Stimulated activated CD4-positive, alpha-beta T cell treated with anti-CD3 and anti-CD28 coated beads, Interleukin-4, amount 100 ng/mL, for 1 hour (primary cell): ENCODE data around the gene UBE3D.
"Not testable (repeated sequence)": the region's sequence is repeated elsewhere in the genome, so short reads cannot be mapped to it uniquely, and the experiment has no call there.

Experiments
- DNase-seq: peaks from one replicate; pipeline ENCODE4 v3.0.0-alpha.2; 2020

The UBE3D gene

DNA sequence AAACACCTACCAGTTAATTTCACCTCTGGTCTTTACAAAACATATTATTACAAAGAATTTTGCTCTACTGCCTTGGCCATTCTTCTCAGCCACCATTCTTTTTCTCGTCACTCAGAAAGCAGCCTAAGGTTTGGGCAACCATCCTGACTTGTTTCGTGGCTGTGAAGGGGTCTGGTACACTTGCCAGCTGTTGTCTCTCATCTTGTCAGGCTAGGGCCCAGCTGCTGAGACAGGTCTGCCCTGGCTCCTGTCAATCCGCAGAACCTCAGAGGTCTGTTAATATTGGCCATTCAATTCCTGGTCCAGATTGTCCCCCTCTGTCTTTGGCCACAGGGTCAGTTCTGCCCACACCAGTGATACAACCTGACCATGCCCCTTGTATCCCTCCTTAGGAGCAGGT lies 197.7 kb downstream of the UBE3D start:
- DNase-seq = no peak

GRCh38 chr6:82866446-82866845 lies 199.2 kb downstream of the UBE3D start:
- no peak for DNase-seq

DNA sequence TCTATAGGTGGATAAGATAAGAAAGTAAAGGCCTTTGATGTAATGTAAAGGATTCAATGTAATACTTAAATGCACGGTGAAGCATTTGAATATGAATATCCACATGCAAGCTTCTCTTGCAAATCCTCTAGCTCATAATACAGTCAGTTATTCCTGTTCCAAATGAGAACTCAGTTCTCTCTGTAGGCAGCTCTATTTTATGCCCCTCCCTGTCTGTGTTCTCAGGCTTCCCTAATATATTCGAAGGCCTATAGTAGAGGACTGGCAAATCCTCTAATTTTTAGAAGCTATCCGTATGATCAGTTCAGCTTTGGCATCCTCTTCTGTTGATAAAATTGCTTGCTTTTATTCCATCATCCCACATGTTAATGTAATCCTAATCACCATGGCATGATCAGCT lies 200.2 kb downstream of the UBE3D start:
- DNase-seq = no peak

GRCh38 chr6:82863781-82864180 lies 201.9 kb downstream of the UBE3D start:
- DNase-seq = no peak

- DNase-seq = no peak
These were observed 203.1 kb downstream of the UBE3D start for GRCh38 chr6:82862543-82862942.

DNA sequence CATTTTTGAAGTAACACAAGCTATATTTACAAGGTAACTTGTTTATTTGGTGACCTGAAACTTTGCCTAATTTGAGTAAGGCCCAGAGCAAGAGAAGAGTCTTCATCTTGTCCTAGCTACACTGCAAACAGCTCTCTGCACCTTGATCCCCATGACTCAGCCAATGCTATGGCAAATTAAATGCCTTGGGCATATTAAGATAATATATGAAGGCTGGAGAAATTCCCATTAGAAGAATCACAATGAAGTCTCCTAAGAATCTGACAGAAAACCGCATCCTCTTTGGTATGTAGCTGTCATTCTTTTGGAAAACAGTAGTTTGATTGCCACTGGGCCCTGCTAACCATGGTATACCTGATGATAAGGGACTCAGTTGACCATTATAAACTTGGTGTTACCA lies 204.5 kb downstream of the UBE3D start:
- DNase-seq = no peak

DNA sequence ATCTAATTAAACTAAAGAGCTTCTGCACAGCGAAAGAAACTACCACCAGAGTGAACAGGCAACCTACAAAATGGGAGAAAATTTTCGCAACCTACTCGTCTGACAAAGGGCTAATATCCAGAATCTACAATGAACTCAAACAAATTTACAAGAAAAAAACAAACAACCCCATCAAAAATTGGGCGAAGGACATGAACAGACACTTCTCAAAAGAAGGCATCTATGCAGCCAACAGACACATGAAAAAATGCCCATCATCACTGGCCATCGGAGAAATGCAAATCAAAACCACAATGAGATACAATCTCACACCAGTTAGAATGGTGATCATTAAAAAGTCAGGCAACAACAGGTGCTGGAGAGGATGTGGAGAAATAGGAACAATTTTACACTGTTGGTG lies 209.6 kb downstream of the UBE3D start:
- DNase-seq = not testable (repeated sequence)

- DNase-seq = not testable (repeated sequence)
These were observed 212.7 kb downstream of the UBE3D start for GRCh38 chr6:82852904-82853303.

- no peak for DNase-seq
These were observed 222.3 kb downstream of the UBE3D start for GRCh38 chr6:82843291-82843885.

DNA sequence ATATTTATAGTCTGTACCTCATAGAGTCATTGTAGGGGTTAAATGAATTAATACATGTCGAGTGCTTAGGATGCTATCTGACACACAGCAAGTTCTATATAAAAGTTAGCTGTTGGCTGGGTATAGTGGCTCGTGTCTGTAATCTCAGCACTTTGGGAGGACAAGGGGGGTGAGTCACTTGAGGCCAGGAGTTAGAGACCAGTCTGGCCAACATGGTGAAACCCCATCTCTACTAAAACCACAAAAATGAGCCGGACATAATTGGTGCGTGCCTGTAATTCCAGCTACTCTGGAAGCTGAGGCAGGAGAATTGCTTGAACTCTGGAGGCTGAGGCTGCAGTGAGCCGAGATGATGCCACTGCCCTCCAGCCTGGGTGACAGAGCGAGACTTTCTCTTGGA lies 222.9 kb downstream of the UBE3D start:
- no peak for DNase-seq
